Keratinocyte (primary cell): ENCODE data around the gene STK40. TPM values are rescaled to one million over a fixed set of nuclear protein-coding genes. Genes with fewer than 3 reads are reported as not detected.

Experiments
- DNase-seq: peaks from one replicate; pipeline ENCODE4 v3.0.0-alpha.2; 2011; ENCODE audit warnings: low read depth, missing footprints, low spot score
- FAIRE-seq: peaks from 2 replicates; lab custom pipeline; 2011; peaks lifted over from hg19 to GRCh38; lab: Jason Lieb, UNC
- H2AFZ ChIP-seq: 2 replicates; pipeline ENCODE4 v1.6.0; 2012; ENCODE audit warnings: low read length, control low read depth, inconsistent platforms; ENCODE audit not compliant: control insufficient read depth
- H3K27ac ChIP-seq: 2 replicates; pipeline ENCODE4 v1.5.1; 2011; ENCODE audit warnings: low read length; ENCODE audit not compliant: control insufficient read depth, insufficient read depth
- H3K27me3 ChIP-seq: 3 replicates; pipeline ENCODE4 v1.6.0; 2011; ENCODE audit warnings: low read length; ENCODE audit not compliant: control insufficient read depth, insufficient read depth; ENCODE audit errors: extremely low read depth
- H3K36me3 ChIP-seq, 2 experiments: 2 replicates in 1 of 2; 3 replicates in 1 of 2; pipeline ENCODE4 v1.5.1; 2011; ENCODE audit warnings: low read length in 2 of 2, mild to moderate bottlenecking in 1 of 2; ENCODE audit not compliant: control insufficient read depth in 2 of 2, insufficient read depth in 2 of 2; ENCODE audit errors: extremely low read depth in 1 of 2
- H3K4me1 ChIP-seq: 3 replicates; pipeline ENCODE4 v1.5.1; 2011; ENCODE audit warnings: low read length; ENCODE audit not compliant: control insufficient read depth, insufficient read depth; ENCODE audit errors: extremely low read depth
- H3K4me2 ChIP-seq: 3 replicates; pipeline ENCODE4 v1.6.0; 2011; ENCODE audit warnings: low read depth, low read length; ENCODE audit not compliant: control insufficient read depth, insufficient read depth; ENCODE audit errors: extremely low read depth
- H3K4me3 ChIP-seq, 3 experiments: fragments of 200-600 bp in 1 of 3; sonication (generic) in 1 of 3; 2 replicates in 2 of 3; 3 replicates in 1 of 3; pipeline ENCODE4 v1.5.1; 2011 to 2016; ENCODE audit warnings: low read length in 3 of 3, mild to moderate bottlenecking in 3 of 3, control low read depth in 2 of 3, inconsistent platforms in 1 of 3, low read depth in 1 of 3, mixed read lengths in 1 of 3, mixed run types in 1 of 3, moderate library complexity in 1 of 3; ENCODE audit not compliant: control insufficient read depth in 2 of 3, insufficient read depth in 2 of 3; ENCODE audit errors: extremely low read depth in 1 of 3
- H3K79me2 ChIP-seq: 2 replicates; pipeline ENCODE4 v1.6.0; 2012; ENCODE audit warnings: low read length; ENCODE audit not compliant: control insufficient read depth, insufficient read depth
- H3K9ac ChIP-seq: 3 replicates; pipeline ENCODE4 v1.6.0; 2011; ENCODE audit warnings: low read length; ENCODE audit not compliant: control insufficient read depth, insufficient read depth; ENCODE audit errors: extremely low read depth
- H3K9me1 ChIP-seq: 3 replicates; pipeline ENCODE4 v1.6.0; 2011; ENCODE audit warnings: low read length; ENCODE audit not compliant: control insufficient read depth, insufficient read depth; ENCODE audit errors: extremely low read depth
- H3K9me3 ChIP-seq: 2 replicates; pipeline ENCODE4 v1.5.1; 2012; ENCODE audit warnings: low read depth, low read length; ENCODE audit not compliant: control insufficient read depth
- H4K20me1 ChIP-seq: 3 replicates; pipeline ENCODE4 v1.6.0; 2011; ENCODE audit warnings: low read length; ENCODE audit not compliant: control insufficient read depth, insufficient read depth; ENCODE audit errors: extremely low read depth
- EZH2 ChIP-seq: IDR thresholded peaks from one replicate; pipeline ENCODE4 v1.6.1; 2012; ENCODE audit warnings: inconsistent platforms, mild to moderate bottlenecking, low read length, moderate library complexity
- dilution Hi-C: fragments of 300-500 bp; cut with MboI; formaldehyde crosslinking; loops from one replicate; pipeline ENCODE4 v1.7.0; 2020; ENCODE audit warnings: low sequenced_read_pairs; ENCODE audit not compliant: extremely low pct_ligation_motif_present
- polyA plus RNA-seq, 5 experiments: library from polyadenylated mRNA; depleted of rRNA in 3 of 5; stranded (reverse) in 3 of 5; stranded (forward) in 1 of 5; unstranded in 1 of 5; fragments of >200 nt; gene quantifications; 1 replicate in 1 of 5; 2 replicates in 3 of 5; 3 replicates in 1 of 5; pipeline versions ENCODE4 v1.2.1 to v1.2.3, GENCODE V29; 2011 to 2012; ENCODE audit warnings: missing spikeins in 2 of 5, low read depth in 1 of 5, low replicate concordance in 1 of 5
- TF ChIP-seq, protein P1 (sequence below), 3 experiments: IDR thresholded peaks in 1 of 3; conservative IDR thresholded peaks in 1 of 3; optimal IDR thresholded peaks in 1 of 3; 2 replicates in 2 of 3; 3 replicates in 1 of 3; pipeline versions ENCODE3 to v1.5.1; 2011; ENCODE audit warnings: low read length in 3 of 3, mild to moderate bottlenecking in 3 of 3, moderate library complexity in 2 of 3, control low read depth in 1 of 3, inconsistent platforms in 1 of 3; ENCODE audit not compliant: insufficient read depth in 2 of 3; ENCODE audit errors: extremely low read depth in 1 of 3

STK40 gene
- polyA plus RNA-seq, 1 donor (not counting 4 experiments of a cell fraction or from before 2014, with no cell fraction given), result 10.4 TPM

- DNase-seq (no peak), FAIRE-seq (no peak)
- Histone ChIP-seq H3K9me3 (no peaks in the 10 kb centered on the region), H3K27me3 (no peaks in the 10 kb centered on the region), H3K4me2 (no peak overlapping the region), H3K4me1 (peaks cover 16% of the 10 kb centered on the region), H2AFZ (no peak overlapping the region), H3K4me3 (no peak overlapping the region), H3K9me1 (no peaks in the 10 kb centered on the region), H3K27ac (no peak overlapping the region), H4K20me1 (no peaks in the 10 kb centered on the region), H3K79me2 (no peaks in the 10 kb centered on the region), H3K9ac (no peak overlapping the region), H3K36me3 (peaks cover 0 to 1% of the 10 kb centered on the region in 2 experiments)
- dilution Hi-C loops, result no loop called here
- TF ChIP-seq, protein P1, sequence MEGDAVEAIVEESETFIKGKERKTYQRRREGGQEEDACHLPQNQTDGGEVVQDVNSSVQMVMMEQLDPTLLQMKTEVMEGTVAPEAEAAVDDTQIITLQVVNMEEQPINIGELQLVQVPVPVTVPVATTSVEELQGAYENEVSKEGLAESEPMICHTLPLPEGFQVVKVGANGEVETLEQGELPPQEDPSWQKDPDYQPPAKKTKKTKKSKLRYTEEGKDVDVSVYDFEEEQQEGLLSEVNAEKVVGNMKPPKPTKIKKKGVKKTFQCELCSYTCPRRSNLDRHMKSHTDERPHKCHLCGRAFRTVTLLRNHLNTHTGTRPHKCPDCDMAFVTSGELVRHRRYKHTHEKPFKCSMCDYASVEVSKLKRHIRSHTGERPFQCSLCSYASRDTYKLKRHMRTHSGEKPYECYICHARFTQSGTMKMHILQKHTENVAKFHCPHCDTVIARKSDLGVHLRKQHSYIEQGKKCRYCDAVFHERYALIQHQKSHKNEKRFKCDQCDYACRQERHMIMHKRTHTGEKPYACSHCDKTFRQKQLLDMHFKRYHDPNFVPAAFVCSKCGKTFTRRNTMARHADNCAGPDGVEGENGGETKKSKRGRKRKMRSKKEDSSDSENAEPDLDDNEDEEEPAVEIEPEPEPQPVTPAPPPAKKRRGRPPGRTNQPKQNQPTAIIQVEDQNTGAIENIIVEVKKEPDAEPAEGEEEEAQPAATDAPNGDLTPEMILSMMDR (optimal IDR thresholded peaks at IDR 0.05 in 1 of 3, IDR thresholded peaks at IDR 0.05 in 1 of 3, conservative IDR thresholded peaks at IDR 0.05 in 1 of 3; ENCODE audit: extremely low read depth in 1 of 3, insufficient read depth in 2 of 3, low read length in 3 of 3), result no peak
- no peak for TF ChIP-seq EZH2
These were observed 55.9 kb downstream of the STK40 start for GRCh38 chr1:36329817-36330216.

GRCh38 chr1:36328713-36329112, 57.0 kb downstream of the STK40 start:
- H3K4me2 ChIP-seq, result no peak overlapping the region
- dilution Hi-C loops, result no loop called here
- no peak overlapping the region for H3K9ac ChIP-seq
- no peak for FAIRE-seq
- H3K79me2 ChIP-seq, result no peaks in the 10 kb centered on the region
- no peaks in the 10 kb centered on the region for H3K27me3 ChIP-seq
- H3K36me3 ChIP-seq, result peaks cover 0 to 1% of the 10 kb centered on the region in 2 experiments
- no peak overlapping the region for H3K27ac ChIP-seq
- H2AFZ ChIP-seq, result no peak overlapping the region
- H3K9me3 ChIP-seq, result no peaks in the 10 kb centered on the region
- TF ChIP-seq EZH2, result no peak
- H3K4me1 ChIP-seq, result peaks cover 16% of the 10 kb centered on the region
- H3K4me3 ChIP-seq, result no peak overlapping the region
- H3K9me1 ChIP-seq, result no peaks in the 10 kb centered on the region
- no peak for DNase-seq
- H4K20me1 ChIP-seq, result no peaks in the 10 kb centered on the region

DNA sequence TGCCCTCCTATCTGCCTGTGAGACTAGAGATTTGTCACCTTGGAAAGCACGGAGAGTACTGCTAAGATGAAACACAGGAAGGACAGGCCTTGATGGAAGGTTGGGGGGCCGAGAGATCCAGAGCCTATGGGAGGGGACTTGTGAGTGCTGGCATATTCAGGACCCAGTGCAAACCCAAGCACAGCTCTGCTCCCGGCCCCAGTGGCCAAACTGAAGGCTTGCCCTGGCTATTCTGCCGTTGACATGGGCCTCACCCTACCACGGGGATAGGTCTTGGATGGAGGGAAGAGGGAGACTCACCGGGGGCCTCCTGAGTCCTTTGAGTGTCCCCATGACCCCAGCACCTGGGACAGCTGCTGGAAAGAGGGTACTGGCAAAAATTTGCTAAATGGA, 57.6 kb downstream of the STK40 start:
- Histone ChIP-seq H3K9ac (no peak overlapping the region), H2AFZ (no peak overlapping the region), H4K20me1 (no peaks in the 10 kb centered on the region), H3K4me2 (no peak overlapping the region), H3K27ac (no peak overlapping the region), H3K36me3 (peaks cover 0 to 1% of the 10 kb centered on the region in 2 experiments), H3K27me3 (no peaks in the 10 kb centered on the region), H3K79me2 (no peaks in the 10 kb centered on the region), H3K4me3 (no peak overlapping the region), H3K9me1 (no peaks in the 10 kb centered on the region), H3K9me3 (no peaks in the 10 kb centered on the region), H3K4me1 (peaks cover 16% of the 10 kb centered on the region)
- FAIRE-seq, result no peak
- dilution Hi-C loops, result no loop called here
- TF ChIP-seq EZH2, result no peak
- TF ChIP-seq, protein P1 (optimal IDR thresholded peaks at IDR 0.05 in 1 of 3, IDR thresholded peaks at IDR 0.05 in 1 of 3, conservative IDR thresholded peaks at IDR 0.05 in 1 of 3; ENCODE audit: extremely low read depth in 1 of 3, insufficient read depth in 2 of 3, low read length in 3 of 3), result no peak
- no peak for DNase-seq
